ENCODE data around the gene FALEC. TPM values are rescaled to one million over a fixed set of nuclear protein-coding genes. Genes with fewer than 3 reads are reported as not detected.

FALEC gene
- total and polyA plus RNA-seq, 9 of the 15 experiments (the other 6 are each of a cell fraction or from before 2014, with no cell fraction given): 0.15 to 1.8 (median 0.53) TPM; not detected in 5

DNA sequence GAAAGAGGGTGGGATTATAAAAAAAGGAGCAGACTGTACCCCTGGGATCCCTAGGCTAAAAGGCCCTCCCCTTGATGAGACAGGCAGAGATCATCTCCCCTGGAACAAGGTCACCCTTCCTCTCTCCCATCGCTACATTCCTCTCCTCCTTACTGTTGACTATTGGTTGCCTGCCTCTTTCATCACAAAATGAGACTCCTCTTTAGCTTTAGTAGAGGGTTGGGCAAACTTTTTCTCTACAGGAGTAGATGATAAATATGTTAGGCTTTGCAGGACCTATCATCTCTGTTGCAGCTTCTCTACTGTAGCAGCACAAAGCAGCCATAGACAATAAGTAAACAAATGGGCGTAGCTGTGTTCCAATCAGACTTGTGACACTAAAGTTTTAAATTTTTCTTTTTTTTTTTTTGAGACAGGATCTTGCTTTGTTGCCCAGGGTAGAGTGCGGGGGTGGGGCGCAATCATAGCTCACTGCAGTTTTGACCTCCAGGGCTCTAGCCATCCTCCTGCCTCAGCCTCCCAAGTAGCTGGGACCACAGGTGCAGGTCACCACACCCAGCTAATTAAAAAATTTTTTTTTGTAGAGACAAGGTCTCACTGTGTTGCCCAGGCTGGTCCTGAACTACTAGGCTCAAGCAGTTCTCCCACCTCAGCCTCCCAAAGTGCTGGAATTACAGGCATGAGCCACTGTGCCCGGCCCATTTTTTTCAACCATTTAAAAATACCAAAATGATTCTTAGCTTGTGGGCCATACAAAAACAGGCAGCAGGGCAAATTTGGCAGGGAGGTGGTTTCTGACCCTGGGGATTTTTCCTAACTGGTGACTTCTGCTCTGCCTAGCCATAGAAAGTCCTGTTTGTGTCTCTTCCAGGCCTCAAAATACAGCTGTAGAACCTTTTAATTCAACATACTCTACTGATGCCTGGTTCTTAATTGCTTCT, 48.8 kb downstream of the FALEC start (continued):
- TF ChIP-seq POLR2G (IDR thresholded peaks at IDR 0.05; ENCODE audit: low read depth, low read length): peak; percentile 39
- TF ChIP-seq ZSCAN32 (CRISPR knock-in tag; IDR thresholded peaks at IDR 0.05): no peak
- no peak for TF ChIP-seq SRSF7 (optimal IDR thresholded peaks at IDR 0.05; ENCODE audit: low read depth, low read length)
- no peak for TF ChIP-seq ZZZ3 (IDR thresholded peaks at IDR 0.05)
- TF ChIP-seq FOXO4 (CRISPR knock-in tag; IDR thresholded peaks at IDR 0.05): no peak
- no peak for TF ChIP-seq PCBP2 (IDR thresholded peaks at IDR 0.05; ENCODE audit: low read depth, low read length, poor library complexity, severe bottlenecking)
- 0 out of 2 replicates have a peak, but pooled peaks have one; percentile 24 for TF ChIP-seq CTBP1 (IDR thresholded peaks at IDR 0.05; ENCODE audit: borderline replicate concordance)
- no peak for TF ChIP-seq PATZ1 (CRISPR knock-in tag; IDR thresholded peaks at IDR 0.05; ENCODE audit: borderline replicate concordance)
- TF ChIP-seq, protein P1, sequence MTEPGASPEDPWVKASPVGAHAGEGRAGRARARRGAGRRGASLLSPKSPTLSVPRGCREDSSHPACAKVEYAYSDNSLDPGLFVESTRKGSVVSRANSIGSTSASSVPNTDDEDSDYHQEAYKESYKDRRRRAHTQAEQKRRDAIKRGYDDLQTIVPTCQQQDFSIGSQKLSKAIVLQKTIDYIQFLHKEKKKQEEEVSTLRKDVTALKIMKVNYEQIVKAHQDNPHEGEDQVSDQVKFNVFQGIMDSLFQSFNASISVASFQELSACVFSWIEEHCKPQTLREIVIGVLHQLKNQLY (CRISPR knock-in tag; conservative IDR thresholded peaks at IDR 0.05): no peak
- no peak for TF ChIP-seq DDX20 (tag; IDR thresholded peaks at IDR 0.05; ENCODE audit: low read depth)
- no peak for TF ChIP-seq KDM2B (CRISPR knock-in tag; IDR thresholded peaks at IDR 0.05)
- 0 out of 2 replicates have a peak, but pooled peaks have one; percentile 26 for TF ChIP-seq ELF1 (tag; IDR thresholded peaks at IDR 0.05)
- no peak for TF ChIP-seq XRCC4 (IDR thresholded peaks at IDR 0.05; ENCODE audit: extremely low read depth, insufficient read depth, insufficient read length)
- no peak for TF ChIP-seq RBM15 (IDR thresholded peaks at IDR 0.05; ENCODE audit: insufficient read depth, low read length)
- TF ChIP-seq, protein P2, sequence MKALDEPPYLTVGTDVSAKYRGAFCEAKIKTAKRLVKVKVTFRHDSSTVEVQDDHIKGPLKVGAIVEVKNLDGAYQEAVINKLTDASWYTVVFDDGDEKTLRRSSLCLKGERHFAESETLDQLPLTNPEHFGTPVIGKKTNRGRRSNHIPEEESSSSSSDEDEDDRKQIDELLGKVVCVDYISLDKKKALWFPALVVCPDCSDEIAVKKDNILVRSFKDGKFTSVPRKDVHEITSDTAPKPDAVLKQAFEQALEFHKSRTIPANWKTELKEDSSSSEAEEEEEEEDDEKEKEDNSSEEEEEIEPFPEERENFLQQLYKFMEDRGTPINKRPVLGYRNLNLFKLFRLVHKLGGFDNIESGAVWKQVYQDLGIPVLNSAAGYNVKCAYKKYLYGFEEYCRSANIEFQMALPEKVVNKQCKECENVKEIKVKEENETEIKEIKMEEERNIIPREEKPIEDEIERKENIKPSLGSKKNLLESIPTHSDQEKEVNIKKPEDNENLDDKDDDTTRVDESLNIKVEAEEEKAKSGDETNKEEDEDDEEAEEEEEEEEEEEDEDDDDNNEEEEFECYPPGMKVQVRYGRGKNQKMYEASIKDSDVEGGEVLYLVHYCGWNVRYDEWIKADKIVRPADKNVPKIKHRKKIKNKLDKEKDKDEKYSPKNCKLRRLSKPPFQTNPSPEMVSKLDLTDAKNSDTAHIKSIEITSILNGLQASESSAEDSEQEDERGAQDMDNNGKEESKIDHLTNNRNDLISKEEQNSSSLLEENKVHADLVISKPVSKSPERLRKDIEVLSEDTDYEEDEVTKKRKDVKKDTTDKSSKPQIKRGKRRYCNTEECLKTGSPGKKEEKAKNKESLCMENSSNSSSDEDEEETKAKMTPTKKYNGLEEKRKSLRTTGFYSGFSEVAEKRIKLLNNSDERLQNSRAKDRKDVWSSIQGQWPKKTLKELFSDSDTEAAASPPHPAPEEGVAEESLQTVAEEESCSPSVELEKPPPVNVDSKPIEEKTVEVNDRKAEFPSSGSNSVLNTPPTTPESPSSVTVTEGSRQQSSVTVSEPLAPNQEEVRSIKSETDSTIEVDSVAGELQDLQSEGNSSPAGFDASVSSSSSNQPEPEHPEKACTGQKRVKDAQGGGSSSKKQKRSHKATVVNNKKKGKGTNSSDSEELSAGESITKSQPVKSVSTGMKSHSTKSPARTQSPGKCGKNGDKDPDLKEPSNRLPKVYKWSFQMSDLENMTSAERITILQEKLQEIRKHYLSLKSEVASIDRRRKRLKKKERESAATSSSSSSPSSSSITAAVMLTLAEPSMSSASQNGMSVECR (CRISPR knock-in tag; IDR thresholded peaks at IDR 0.05): no peak
- no peak for TF ChIP-seq NR2C2 (CRISPR knock-in tag; IDR thresholded peaks at IDR 0.05)
- TF ChIP-seq NR2C2 (tag; IDR thresholded peaks at IDR 0.05): no peak; the same call in 1 of the 2 replicates
- TF ChIP-seq ZC3H4 (CRISPR knock-in tag; IDR thresholded peaks at IDR 0.05; ENCODE audit: borderline replicate concordance): no peak

All from K562 (cell line).